GM18505 (cell line): ENCODE results near the gene LCNL1.

ENCODE experiments used
- ATAC-seq: cut with Tn5 transposase; IDR thresholded peaks from one replicate; pipeline ENCODE4 v1.9.1; 2021; ENCODE audit not compliant: unreplicated experiment
- POLR2A ChIP-seq: IDR thresholded peaks from 4 replicates; pipeline ENCODE4 v1.6.1; 2011; ENCODE audit warnings: borderline replicate concordance; ENCODE audit not compliant: insufficient read depth, insufficient read length; ENCODE audit errors: extremely low read depth

The LCNL1 gene

GRCh38 chr9:137014776-137015539, 32.2 kb downstream of the LCNL1 start:
- no peak for ATAC-seq
- no peak for TF ChIP-seq POLR2A

- no peak for ATAC-seq
- TF ChIP-seq POLR2A, result no peak
Observed at GRCh38 chr9:137015540-137015930, 32.7 kb downstream of the LCNL1 start.

- TF ChIP-seq POLR2A, result no peak
- no peak for ATAC-seq
Observed at GRCh38 chr9:137015976-137016375, 33.2 kb downstream of the LCNL1 start.

GRCh38 chr9:137016436-137016835, 33.6 kb downstream of the LCNL1 start:
- ATAC-seq, result no peak
- TF ChIP-seq POLR2A, result no peak

- TF ChIP-seq POLR2A, result no peak
Observed at GRCh38 chr9:137017071-137017470, 34.3 kb downstream of the LCNL1 start.

GRCh38 chr9:137017791-137018497, 35.2 kb downstream of the LCNL1 start:
- no peak for ATAC-seq
- no peak for TF ChIP-seq POLR2A

More at GRCh38 chr9:137017071-137017470, 34.3 kb downstream of the LCNL1 start:
- ATAC-seq, result no peak

GRCh38 chr9:137018761-137019559, 36.2 kb downstream of the LCNL1 start:
- no peak for ATAC-seq
- no peak for TF ChIP-seq POLR2A

- no peak for ATAC-seq
- no peak for TF ChIP-seq POLR2A
Observed at GRCh38 chr9:137019891-137020683, 37.3 kb downstream of the LCNL1 start.

GRCh38 chr9:137020771-137021567, 38.2 kb downstream of the LCNL1 start:
- ATAC-seq, result no peak
- TF ChIP-seq POLR2A, result no peak

- TF ChIP-seq POLR2A, result no peak
- ATAC-seq, result no peak
Observed at GRCh38 chr9:137021568-137021978, 38.8 kb downstream of the LCNL1 start.

- no peak for TF ChIP-seq POLR2A
- ATAC-seq, result no peak
Observed at GRCh38 chr9:137021979-137022661, 39.3 kb downstream of the LCNL1 start.

- no peak for TF ChIP-seq POLR2A
- ATAC-seq, result no peak
Observed at GRCh38 chr9:137022662-137023008, 39.8 kb downstream of the LCNL1 start.
